MCF 10A (cell line): ENCODE measurements around the gene PCTP. TPM values are rescaled to one million over a fixed set of nuclear protein-coding genes. Genes with fewer than 3 reads are reported as not detected.

ENCODE experiments used
- BruUV-seq: library from RNA; stranded (reverse); fragments of 400-500 nt; replicated peaks from 2 replicates; lab custom pipeline; 2021; lab: Mats Ljungman, UMichigan
- CTCF ChIA-PET: fragments of 300-600 bp; sonication (Branson Sonifier 250); formaldehyde crosslinking; extraction: SDS; loops from one replicate; lab custom pipeline; 2021; ENCODE audit warnings: antibody characterized with exemption, inconsistent platforms; lab: Yijun Ruan, JAX
- POLR2A ChIA-PET: fragments of 300-600, 350-650 bp; sonication (Branson Sonifier 250); formaldehyde crosslinking; extraction: SDS; loops from one replicate; lab custom pipeline; 2020; ENCODE audit warnings: antibody characterized with exemption, inconsistent platforms; lab: Yijun Ruan, JAX
- DNase-seq: peaks from one replicate; pipeline ENCODE4 v3.0.0-alpha.2; 2018; ENCODE audit not compliant: unreplicated experiment
- H3K27ac Mint-ChIP-seq: one replicate; pipeline ENCODE4 v1.8.0; 2022; ENCODE audit warnings: mild to moderate bottlenecking, low read depth, mixed read lengths; ENCODE audit not compliant: unreplicated experiment
- H3K27me3 Mint-ChIP-seq: one replicate; pipeline ENCODE4 v1.8.0; 2022; ENCODE audit warnings: mixed read lengths; ENCODE audit not compliant: insufficient read depth, unreplicated experiment
- H3K36me3 Mint-ChIP-seq: one replicate; pipeline ENCODE4 v1.8.0; 2022; ENCODE audit warnings: mild to moderate bottlenecking, moderate library complexity, mixed read lengths; ENCODE audit not compliant: insufficient read depth, unreplicated experiment
- H3K4me1 Mint-ChIP-seq: one replicate; pipeline ENCODE4 v1.8.0; 2022; ENCODE audit warnings: mixed read lengths; ENCODE audit not compliant: insufficient read depth, unreplicated experiment
- H3K4me3 Mint-ChIP-seq: one replicate; pipeline ENCODE4 v1.8.0; 2022; ENCODE audit warnings: mild to moderate bottlenecking, moderate library complexity, mixed read lengths; ENCODE audit not compliant: unreplicated experiment
- H3K9me3 Mint-ChIP-seq: one replicate; pipeline ENCODE4 v1.8.0; 2022; ENCODE audit warnings: mixed read lengths; ENCODE audit not compliant: unreplicated experiment
- intact Hi-C: fragments of 100-400 bp; cut with micrococcal nuclease; formaldehyde crosslinking; loops from 2 replicates; pipeline ENCODE4 v1.14.1; 2022
- total RNA-seq: library from RNA; stranded (reverse); gene quantifications from 2 replicates; pipeline ENCODE4 v1.2.3, GENCODE V29; 2022
- TF ChIP-seq, protein P1 (sequence below): fragments of 200-600 bp; IDR thresholded peaks from one replicate; pipeline ENCODE4 v1.8.0; 2022; ENCODE audit warnings: antibody characterized with exemption, mild to moderate bottlenecking; ENCODE audit not compliant: unreplicated experiment

Gene PCTP
- total RNA-seq, 1 experiment from 2014 or later = 10.2 TPM

DNA sequence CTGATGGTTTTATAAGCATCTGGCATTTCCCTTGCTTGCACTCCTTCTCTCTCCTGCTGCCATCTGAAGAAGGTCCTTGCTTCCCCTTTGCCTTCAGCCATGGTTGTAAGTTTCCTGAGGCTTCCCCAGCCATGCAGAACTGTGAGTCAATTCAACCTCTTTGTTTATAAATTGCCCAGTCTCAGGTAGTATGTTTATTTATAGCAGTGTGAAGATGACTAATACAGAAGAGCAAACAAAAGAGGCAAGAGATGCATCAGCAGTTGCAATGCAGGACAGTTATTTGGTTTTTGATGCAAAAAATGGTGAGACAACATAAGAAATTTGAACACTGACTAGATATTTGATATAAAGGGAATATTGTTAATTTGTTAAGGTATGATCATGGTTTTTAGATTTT, 45.0 kb upstream of the PCTP start:
- no TSS peak for BruUV-seq
- Mint-ChIP-seq H3K27me3 (no peaks in the 10 kb centered on the region), H3K4me3 (no peak overlapping the region), H3K9me3 (peaks cover 13% of the 10 kb centered on the region), H3K4me1 (peaks cover 12% of the 10 kb centered on the region), H3K27ac (no peak overlapping the region), H3K36me3 (no peaks in the 10 kb centered on the region)
- intact Hi-C loops = no loop called here
- peak; percentile 50 for DNase-seq
- ChIA-PET POLR2A (no interaction called here), CTCF (no interaction called here)
- TF ChIP-seq, protein P1, sequence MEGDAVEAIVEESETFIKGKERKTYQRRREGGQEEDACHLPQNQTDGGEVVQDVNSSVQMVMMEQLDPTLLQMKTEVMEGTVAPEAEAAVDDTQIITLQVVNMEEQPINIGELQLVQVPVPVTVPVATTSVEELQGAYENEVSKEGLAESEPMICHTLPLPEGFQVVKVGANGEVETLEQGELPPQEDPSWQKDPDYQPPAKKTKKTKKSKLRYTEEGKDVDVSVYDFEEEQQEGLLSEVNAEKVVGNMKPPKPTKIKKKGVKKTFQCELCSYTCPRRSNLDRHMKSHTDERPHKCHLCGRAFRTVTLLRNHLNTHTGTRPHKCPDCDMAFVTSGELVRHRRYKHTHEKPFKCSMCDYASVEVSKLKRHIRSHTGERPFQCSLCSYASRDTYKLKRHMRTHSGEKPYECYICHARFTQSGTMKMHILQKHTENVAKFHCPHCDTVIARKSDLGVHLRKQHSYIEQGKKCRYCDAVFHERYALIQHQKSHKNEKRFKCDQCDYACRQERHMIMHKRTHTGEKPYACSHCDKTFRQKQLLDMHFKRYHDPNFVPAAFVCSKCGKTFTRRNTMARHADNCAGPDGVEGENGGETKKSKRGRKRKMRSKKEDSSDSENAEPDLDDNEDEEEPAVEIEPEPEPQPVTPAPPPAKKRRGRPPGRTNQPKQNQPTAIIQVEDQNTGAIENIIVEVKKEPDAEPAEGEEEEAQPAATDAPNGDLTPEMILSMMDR = no peak

DNA sequence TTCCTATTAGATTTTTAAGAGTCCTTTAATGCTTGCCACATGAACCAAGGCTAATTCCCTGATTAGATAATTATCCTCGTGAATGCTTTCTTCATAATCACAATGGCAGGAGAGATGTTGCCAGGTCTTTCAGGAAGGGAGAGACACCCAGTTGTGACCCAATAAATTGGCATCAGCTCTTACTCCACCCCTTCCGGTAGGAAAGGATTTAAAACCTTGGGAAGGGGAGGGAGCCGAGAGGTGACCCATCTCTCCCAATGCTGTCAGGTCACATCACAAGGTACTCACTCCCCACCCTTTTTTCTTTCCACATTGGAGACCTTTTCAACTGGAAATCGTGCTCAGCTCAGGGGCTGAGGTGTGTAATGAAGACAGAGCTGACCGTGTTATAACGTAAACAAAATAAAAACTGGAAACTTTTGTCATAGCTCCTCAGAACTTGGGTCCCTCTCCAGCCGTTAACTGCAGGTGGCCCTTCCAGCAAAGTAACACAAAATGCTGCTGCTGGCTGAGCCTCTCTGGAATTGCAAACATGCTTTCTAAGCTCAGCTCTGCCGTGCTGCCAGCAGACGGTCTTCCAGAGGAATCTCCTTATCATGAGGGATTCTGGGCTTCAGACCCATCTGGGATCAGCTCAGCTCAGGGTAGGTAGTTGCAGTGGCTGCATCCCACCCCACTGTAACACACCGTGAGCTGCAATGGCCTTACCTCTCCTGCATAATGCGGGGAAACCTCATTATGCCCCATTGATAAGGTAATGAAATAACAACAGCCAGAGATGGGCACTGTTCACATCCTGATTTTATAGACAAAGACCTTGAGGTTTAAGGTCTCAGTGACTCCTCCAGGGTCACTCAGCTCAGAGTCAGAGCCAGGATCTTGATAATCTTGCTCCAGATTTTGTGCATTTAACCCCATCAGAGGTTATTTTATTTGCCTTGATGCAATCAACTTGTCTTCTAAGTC, 43.8 kb upstream of the PCTP start:
- H3K4me3 Mint-ChIP-seq = no peak overlapping the region

DNA sequence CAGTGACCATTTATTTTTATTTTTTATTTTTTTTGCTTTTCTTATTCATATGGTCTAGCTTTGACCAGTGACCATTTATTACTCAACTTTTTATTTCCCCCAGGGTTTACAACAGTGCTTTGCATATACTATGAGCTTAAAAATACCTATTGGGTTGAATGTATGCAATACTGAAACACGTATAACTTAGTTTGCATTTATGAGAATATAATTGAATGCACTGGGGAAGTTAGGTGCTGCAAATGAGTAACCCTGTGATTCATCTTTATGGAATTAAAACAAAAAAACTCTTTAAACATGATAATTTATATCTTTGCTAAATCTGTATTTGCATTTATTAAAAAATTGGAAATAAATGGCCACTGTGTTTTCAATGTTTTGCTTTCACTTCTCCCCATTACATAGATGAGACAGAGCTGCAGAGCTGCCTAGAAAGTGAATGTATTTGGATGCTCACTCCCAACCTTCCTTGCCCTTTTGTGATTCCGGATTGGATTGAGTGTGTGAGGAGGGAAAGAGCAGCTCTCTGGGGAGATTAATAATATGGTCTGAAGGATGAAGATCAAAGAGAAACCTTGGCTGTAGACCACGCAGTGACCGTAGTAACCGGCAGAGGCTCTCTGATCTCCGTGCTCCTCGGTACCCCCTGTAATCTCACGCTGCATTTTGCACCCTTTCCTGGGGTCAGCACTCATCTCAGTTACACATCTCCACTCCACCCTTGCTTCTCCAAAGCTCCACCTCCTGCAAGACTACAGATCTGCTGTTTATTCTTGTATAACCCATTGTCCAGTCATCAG, 42.5 kb upstream of the PCTP start:
- Mint-ChIP-seq H3K4me1 (peaks cover 14% of the 10 kb centered on the region), H3K36me3 (no peaks in the 10 kb centered on the region), H3K27me3 (no peaks in the 10 kb centered on the region), H3K9me3 (no peaks in the 10 kb centered on the region), H3K27ac (no peak overlapping the region), H3K4me3 (no peak overlapping the region)
- ChIA-PET POLR2A (interaction anchor here (1.4 to 1.6 kb wide), 2 partner anchors 10 to 18 kb away, joined by 4 to 8 read pairs; no protein-coding TSS in a partner anchor), CTCF (interaction anchor here (0.9 to 2.3 kb wide), 4 partner anchors 10 to 182 kb away, joined by 3 to 18 read pairs (median 5); no protein-coding TSS in a partner anchor)
- TF ChIP-seq, protein P1 = no peak
- BruUV-seq = no TSS peak
- no peak for DNase-seq
- intact Hi-C loops = no loop called here

More for the DNA sequence above, 43.8 kb upstream of the PCTP start:
- ChIA-PET CTCF (interaction anchor here (0.9 to 2.3 kb wide), 6 partner anchors 11 to 180 kb away, joined by 3 to 18 read pairs (median 5); no protein-coding TSS in a partner anchor), POLR2A (interaction anchor here (1.4 to 1.6 kb wide), 2 partner anchors 11 to 19 kb away, joined by 4 to 8 read pairs; no protein-coding TSS in a partner anchor)
- Mint-ChIP-seq H3K36me3 (no peaks in the 10 kb centered on the region), H3K27ac (no peak overlapping the region), H3K4me1 (peaks cover 14% of the 10 kb centered on the region), H3K9me3 (peaks cover 6% of the 10 kb centered on the region), H3K27me3 (no peaks in the 10 kb centered on the region)
- TF ChIP-seq, protein P1 = no peak
- no TSS peak for BruUV-seq
- intact Hi-C loops = no loop called here
- DNase-seq = no peak

DNA sequence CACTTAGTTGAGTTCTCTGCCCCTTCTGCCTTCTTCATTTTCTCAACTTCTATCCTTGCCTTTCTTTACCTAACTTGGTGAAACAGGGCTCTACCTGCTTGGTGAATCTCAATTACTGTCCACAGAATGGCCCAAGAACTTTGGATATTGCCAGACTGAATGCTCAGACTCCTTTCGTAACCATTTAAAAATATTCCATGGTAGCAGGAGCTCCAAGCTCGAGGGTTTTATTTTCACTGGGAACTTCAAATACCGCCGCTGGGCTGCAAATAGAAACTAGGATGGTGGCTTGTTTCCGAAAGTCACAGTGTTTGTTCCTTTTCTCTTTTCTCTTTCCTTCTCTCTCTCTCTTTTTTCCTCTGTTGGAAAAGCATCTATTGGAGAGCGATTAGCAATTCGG, 41.4 kb upstream of the PCTP start:
- BruUV-seq = no TSS peak
- intact Hi-C loops = no loop called here
- H3K4me1 Mint-ChIP-seq = peaks cover 14% of the 10 kb centered on the region
- no peak overlapping the region for H3K27ac Mint-ChIP-seq
- no peak overlapping the region for H3K4me3 Mint-ChIP-seq
- ChIA-PET CTCF (interaction anchor here (1.1 to 1.7 kb wide), 3 partner anchors 9 to 31 kb away, joined by 3 to 8 read pairs (median 3); no protein-coding TSS in a partner anchor), POLR2A (no interaction called here)
- TF ChIP-seq, protein P1 = no peak
- H3K9me3 Mint-ChIP-seq = no peaks in the 10 kb centered on the region
- H3K27me3 Mint-ChIP-seq = no peaks in the 10 kb centered on the region
- no peaks in the 10 kb centered on the region for H3K36me3 Mint-ChIP-seq
- DNase-seq = no peak
